Endodermal cell (in vitro differentiated cells): ENCODE data around the gene MNT. TPM values are rescaled to one million over a fixed set of nuclear protein-coding genes. Genes with fewer than 3 reads are reported as not detected.
"Not testable (repeated sequence)": the region's sequence is repeated elsewhere in the genome, so short reads cannot be mapped to it uniquely, and the experiment has no call there.

ENCODE experiments used
- DNase-seq: peaks from one replicate; pipeline ENCODE4 v3.0.0-alpha.2; 2017
- H3K27ac ChIP-seq: 2 replicates; pipeline ENCODE4 v1.5.1; 2013; ENCODE audit warnings: mild to moderate bottlenecking, low read depth, low read length, moderate library complexity
- H3K27me3 ChIP-seq: 2 replicates; pipeline ENCODE4 v1.6.1; 2013; ENCODE audit warnings: mild to moderate bottlenecking, low read length, moderate library complexity; ENCODE audit not compliant: insufficient read depth, control insufficient read depth, poor library complexity, severe bottlenecking
- H3K36me3 ChIP-seq: 2 replicates; pipeline ENCODE4 v1.7.0; 2013; ENCODE audit warnings: mild to moderate bottlenecking, low read length, moderate library complexity; ENCODE audit not compliant: control insufficient read depth, insufficient read depth
- H3K4me1 ChIP-seq: one replicate; pipeline ENCODE4 v1.7.0; 2013; ENCODE audit warnings: low read length; ENCODE audit not compliant: control insufficient read depth, insufficient read depth
- H3K4me3 ChIP-seq: 2 replicates; pipeline ENCODE4 v1.5.1; 2013; ENCODE audit warnings: mild to moderate bottlenecking, low read length, moderate library complexity
- H3K9ac ChIP-seq: 2 replicates; pipeline ENCODE4 v1.6.1; 2013; ENCODE audit warnings: mild to moderate bottlenecking, low read length, moderate library complexity; ENCODE audit not compliant: poor library complexity, severe bottlenecking; ENCODE audit errors: extremely low read depth
- H3K9me3 ChIP-seq: 2 replicates; pipeline ENCODE4 v1.6.1; 2013; ENCODE audit warnings: mild to moderate bottlenecking, low read length, moderate library complexity; ENCODE audit not compliant: control insufficient read depth
- H3K27ac Mint-ChIP-seq: 2 replicates; pipeline ENCODE4 v1.8.0; 2020; ENCODE audit warnings: mixed read lengths
- H3K27me3 Mint-ChIP-seq: 2 replicates; pipeline ENCODE4 v1.8.0; 2021; ENCODE audit warnings: mild to moderate bottlenecking, mixed read lengths; ENCODE audit not compliant: insufficient read depth
- H3K36me3 Mint-ChIP-seq: 2 replicates; pipeline ENCODE4 v1.8.0; 2020; ENCODE audit warnings: low read depth, mixed read lengths
- H3K4me1 Mint-ChIP-seq: 2 replicates; pipeline ENCODE4 v1.8.0; 2020; ENCODE audit warnings: mixed read lengths
- H3K4me3 Mint-ChIP-seq: 2 replicates; pipeline ENCODE4 v1.8.0; 2020; ENCODE audit warnings: mild to moderate bottlenecking, moderate library complexity, mixed read lengths
- H3K9me3 Mint-ChIP-seq: 2 replicates; pipeline ENCODE4 v1.8.0; 2020; ENCODE audit warnings: mild to moderate bottlenecking, mixed read lengths
- WGBS, 2 experiments: methylation state at CpG; one replicate each; pipeline versions ENCODE4 v1.1.5 to v1.1.7; 2013; ENCODE audit warnings: missing lambda C conversion rate in 2 of 2, mixed read lengths in 1 of 2; ENCODE audit not compliant: insufficient coverage in 1 of 2, insufficient read length in 1 of 2; 5-methylcytosine and 5-hydroxymethylcytosine counted together
- total RNA-seq, 2 donors: library from RNA; stranded (reverse); fragmentation: NEBNext Ultra II Directional in 1 of 2; extraction: Animal tissue kit (Norgen Biotek cat#: 25700) in 1 of 2; gene quantifications; 2 replicates in 1 of 2; 3 replicates in 1 of 2; pipeline ENCODE4 v1.2.1, GENCODE V29; 2021
- TF ChIP-seq, protein P1 (sequence below): fragments of 200-600 bp; sonication (generic); conservative IDR thresholded peaks from 2 replicates; pipeline ENCODE4 v1.5.0; 2021; ENCODE audit warnings: antibody characterized with exemption, mild to moderate bottlenecking

Gene MNT
- total RNA-seq, 2 donors from 2014 or later: 25.3 to 30.2 TPM

DNA sequence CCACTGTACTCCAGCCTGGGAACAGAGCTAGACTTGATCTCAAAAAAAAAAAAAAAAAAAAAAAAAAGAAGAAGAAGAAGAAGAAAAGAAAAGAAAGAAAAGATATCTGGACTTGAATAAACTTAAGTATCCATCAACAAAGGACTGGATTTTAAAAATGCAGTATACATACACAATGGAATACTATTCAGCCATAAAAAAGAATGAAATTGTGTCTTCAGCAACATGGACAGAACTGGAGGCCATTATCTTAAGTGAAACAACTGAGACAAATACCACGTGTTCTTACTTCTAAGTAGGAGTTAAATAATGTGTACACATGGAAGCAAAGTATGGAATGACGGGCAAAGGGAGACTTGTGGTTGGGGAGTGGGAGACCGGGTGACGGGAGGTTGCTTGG lies 40.1 kb upstream of the MNT start:
- Mint-ChIP-seq H3K4me1 (peaks cover 7% of the 10 kb centered on the region), H3K36me3 (peaks cover 57% of the 10 kb centered on the region), H3K27ac (no peak overlapping the region), H3K27me3 (no peaks in the 10 kb centered on the region), H3K9me3 (peaks cover 2% of the 10 kb centered on the region), H3K4me3 (no peak overlapping the region)
- Histone ChIP-seq H3K9me3 (peaks cover 7% of the 10 kb centered on the region), H3K4me1 (peaks cover 3% of the 10 kb centered on the region), H3K9ac (no peak overlapping the region), H3K36me3 (peaks cover 60% of the 10 kb centered on the region), H3K27me3 (no peaks in the 10 kb centered on the region), H3K4me3 (no peak overlapping the region), H3K27ac (no peak overlapping the region)
- WGBS, 2 experiments: 96 to 97% methylated on average over 4 of the region's 4 CpGs
- no peak for DNase-seq
- TF ChIP-seq, protein P1, sequence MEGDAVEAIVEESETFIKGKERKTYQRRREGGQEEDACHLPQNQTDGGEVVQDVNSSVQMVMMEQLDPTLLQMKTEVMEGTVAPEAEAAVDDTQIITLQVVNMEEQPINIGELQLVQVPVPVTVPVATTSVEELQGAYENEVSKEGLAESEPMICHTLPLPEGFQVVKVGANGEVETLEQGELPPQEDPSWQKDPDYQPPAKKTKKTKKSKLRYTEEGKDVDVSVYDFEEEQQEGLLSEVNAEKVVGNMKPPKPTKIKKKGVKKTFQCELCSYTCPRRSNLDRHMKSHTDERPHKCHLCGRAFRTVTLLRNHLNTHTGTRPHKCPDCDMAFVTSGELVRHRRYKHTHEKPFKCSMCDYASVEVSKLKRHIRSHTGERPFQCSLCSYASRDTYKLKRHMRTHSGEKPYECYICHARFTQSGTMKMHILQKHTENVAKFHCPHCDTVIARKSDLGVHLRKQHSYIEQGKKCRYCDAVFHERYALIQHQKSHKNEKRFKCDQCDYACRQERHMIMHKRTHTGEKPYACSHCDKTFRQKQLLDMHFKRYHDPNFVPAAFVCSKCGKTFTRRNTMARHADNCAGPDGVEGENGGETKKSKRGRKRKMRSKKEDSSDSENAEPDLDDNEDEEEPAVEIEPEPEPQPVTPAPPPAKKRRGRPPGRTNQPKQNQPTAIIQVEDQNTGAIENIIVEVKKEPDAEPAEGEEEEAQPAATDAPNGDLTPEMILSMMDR: no peak

DNA sequence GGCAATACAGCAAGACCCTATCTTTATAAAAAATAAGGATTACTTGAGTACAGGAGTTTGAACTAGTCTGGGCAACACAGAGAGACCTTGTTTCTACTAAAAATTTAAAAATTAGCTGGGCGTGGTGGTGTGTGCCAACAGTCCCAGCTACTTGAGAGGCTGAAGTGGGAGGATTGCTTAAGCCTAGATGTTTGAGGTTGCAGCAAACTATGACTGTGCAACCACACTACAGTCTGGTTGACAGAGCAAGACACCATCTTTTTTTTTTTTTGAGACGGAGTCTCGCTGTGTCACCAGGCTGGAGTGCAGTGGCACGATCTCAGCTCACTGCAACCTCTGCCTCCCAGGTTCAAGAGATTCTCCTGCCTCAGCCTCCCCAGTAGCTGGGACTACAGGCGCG lies 39.1 kb upstream of the MNT start:
- Mint-ChIP-seq H3K36me3 (peaks cover 53% of the 10 kb centered on the region), H3K4me1 (peaks cover 16% of the 10 kb centered on the region)
- not testable (repeated sequence) for H3K9ac ChIP-seq, DNase-seq, H3K27me3 ChIP-seq, H3K9me3 Mint-ChIP-seq, H3K4me1 ChIP-seq, H3K27ac ChIP-seq, H3K4me3 ChIP-seq, H3K27me3 Mint-ChIP-seq, H3K9me3 ChIP-seq, H3K27ac Mint-ChIP-seq, H3K4me3 Mint-ChIP-seq
- WGBS, 2 experiments: 95 to 97% methylated on average over 6 of the region's 6 CpGs
- peaks cover 57% of the 10 kb centered on the region for H3K36me3 ChIP-seq

DNA sequence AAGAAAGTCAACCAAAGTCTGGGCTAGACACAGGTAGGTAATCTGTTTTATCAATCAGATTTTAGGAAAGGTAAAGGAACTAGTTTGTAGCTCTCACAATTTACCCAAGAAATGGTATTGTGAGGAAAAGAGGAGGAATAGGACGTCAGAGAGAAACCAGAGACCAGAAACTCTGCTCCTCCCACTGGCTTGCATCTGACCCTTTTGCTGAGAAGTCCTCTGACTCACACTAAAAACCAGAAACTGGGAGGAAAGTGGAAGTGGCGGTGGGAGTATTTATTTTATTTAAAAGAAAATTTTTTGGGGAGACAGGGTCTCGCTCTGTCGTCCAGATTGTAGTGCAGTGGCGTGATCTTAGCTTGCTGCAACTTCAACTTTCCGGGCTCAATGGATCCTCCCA lies 38.0 kb upstream of the MNT start:
- H3K9ac ChIP-seq: no peak overlapping the region
- no peak overlapping the region for H3K27ac ChIP-seq
- WGBS, 2 experiments: 95 to 100% methylated on average over 4 to 6 of the region's 6 CpGs

More for the DNA sequence above, 38.0 kb upstream of the MNT start:
- peaks cover 20% of the 10 kb centered on the region for H3K4me1 Mint-ChIP-seq
- no peak overlapping the region for H3K4me3 Mint-ChIP-seq
- peaks cover 56% of the 10 kb centered on the region for H3K36me3 Mint-ChIP-seq
- Histone ChIP-seq H3K36me3 (peaks cover 62% of the 10 kb centered on the region), H3K4me1 (peaks cover 6% of the 10 kb centered on the region), H3K4me3 (no peak overlapping the region), H3K27me3 (no peaks in the 10 kb centered on the region), H3K9me3 (peaks cover 6% of the 10 kb centered on the region)
- H3K27me3 Mint-ChIP-seq: no peaks in the 10 kb centered on the region
- TF ChIP-seq, protein P1: no peak
- H3K27ac Mint-ChIP-seq: no peak overlapping the region
- no peaks in the 10 kb centered on the region for H3K9me3 Mint-ChIP-seq
- no peak for DNase-seq
